GM21526 (cell line): ENCODE data around the gene SYNJ2.

Experiments
- ATAC-seq: cut with Tn5 transposase; IDR thresholded peaks from one replicate; pipeline ENCODE4 v1.9.1; 2021; ENCODE audit warnings: moderate library complexity; ENCODE audit not compliant: unreplicated experiment, low FRiP score

Gene SYNJ2

DNA sequence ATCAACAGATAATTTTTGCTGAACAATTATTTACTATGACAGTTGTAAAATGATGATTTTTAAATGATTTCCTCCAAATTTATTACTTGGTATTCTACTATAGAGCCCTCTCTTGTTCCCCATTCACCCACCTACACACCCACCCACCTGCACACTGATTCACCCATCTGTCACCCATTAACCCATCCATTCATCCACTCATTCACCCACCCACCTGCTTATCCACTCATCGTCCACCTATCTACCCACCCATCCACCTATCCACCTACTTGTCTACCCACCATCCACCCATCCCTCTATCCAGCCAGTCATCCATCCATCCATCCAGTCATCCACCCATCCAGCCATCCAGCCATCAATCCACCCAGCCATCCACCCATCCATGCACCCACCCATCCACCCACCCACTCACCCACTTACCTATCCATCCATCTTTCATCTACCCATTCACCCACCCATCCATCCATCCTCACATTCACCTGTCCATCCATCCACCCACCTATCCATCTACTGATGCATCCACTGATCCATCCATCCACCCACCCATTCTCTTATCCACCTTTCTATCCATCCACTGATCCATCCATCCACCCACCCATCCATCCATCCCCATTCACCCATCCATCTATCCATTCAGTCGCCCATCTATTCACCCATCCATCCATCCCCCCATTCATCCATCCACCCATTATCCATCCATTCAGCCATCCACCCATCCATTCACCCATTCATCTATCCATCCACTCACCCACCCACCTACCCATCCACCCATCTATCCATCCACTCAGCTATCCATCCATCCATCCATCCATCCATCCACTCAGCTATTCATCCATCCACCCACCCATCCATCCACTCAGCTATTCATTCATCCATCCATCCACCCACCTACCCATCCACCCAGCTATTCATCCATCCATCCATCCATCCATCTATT is 72.0 kb downstream of the SYNJ2 start:
- ATAC-seq = no peak

DNA sequence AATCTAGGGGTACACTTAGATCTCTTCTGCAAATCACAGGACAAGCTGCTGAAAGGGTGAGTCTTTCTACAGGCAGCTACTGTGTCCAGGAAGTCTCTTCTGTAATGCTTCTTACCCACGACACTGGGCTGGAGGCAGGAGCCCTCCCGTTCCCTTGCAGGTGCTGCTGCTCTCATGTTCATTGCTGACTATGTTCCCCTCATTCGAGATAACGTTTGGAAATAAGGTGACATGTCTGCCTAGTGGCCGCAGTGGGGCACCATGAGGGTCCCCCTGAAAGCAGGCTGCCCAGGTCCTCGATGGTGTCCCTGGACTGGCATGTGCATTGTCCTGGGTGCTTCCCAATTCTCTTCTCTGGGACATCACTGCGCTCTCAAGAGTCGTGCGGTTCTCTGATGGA is 74.7 kb downstream of the SYNJ2 start:
- ATAC-seq = no peak

DNA sequence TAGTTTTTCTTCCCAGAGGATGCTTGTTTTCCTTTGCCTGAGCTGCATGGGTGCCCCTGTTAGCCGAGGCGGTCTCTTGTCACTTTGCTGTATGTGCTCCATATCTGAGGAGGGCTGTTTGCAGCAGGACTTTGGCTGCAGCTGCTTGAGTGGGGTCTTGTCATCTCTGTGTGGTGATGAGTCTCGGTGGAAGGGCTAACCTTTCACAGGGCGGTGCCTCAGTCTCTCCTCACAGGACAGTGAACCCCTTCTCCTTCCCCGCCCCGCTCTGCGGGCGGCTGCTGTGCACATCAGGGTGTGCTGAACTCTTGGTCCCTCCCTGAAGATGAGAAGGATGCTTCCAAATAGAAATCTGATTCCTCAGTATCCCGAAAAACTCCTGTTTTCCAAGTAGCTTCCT is 75.1 kb downstream of the SYNJ2 start:
- ATAC-seq = no peak

DNA sequence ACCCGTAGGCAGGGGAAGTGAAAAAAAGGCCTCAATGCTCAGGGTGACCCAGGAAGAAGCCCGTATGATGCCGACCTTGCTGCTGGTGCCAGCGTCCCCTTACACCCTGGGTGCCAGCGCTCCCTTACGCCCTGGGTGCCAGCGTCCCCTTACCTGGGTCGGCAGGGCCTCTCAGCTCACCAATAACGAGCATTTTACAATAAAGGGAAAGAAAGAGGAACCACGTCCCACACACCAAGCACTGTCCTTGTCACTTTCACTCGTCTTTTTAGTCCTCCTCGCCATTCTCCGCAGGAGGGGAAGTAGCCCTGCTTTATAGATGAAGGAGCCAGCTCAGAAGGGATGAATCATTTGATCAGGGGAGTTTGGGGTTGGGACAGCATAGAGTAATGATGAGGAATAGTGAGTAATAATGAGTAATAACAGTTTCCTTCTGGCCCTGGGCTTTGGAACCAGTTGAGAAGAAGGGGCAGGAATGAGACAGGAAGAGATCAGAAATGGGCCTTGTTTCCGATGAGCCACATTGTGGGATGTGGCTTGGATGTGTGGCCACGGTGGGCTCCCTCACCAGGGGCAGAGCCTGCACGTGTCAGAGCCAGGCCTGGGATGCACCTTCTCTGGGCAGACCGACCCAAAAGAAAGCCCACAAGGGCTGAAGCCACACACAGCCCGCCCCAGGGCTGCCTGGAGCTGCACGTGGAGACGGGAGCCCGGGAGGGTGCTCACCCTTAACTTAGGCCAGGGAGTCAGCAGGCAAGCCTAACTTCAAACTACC is 75.7 kb downstream of the SYNJ2 start:
- ATAC-seq = no peak

DNA sequence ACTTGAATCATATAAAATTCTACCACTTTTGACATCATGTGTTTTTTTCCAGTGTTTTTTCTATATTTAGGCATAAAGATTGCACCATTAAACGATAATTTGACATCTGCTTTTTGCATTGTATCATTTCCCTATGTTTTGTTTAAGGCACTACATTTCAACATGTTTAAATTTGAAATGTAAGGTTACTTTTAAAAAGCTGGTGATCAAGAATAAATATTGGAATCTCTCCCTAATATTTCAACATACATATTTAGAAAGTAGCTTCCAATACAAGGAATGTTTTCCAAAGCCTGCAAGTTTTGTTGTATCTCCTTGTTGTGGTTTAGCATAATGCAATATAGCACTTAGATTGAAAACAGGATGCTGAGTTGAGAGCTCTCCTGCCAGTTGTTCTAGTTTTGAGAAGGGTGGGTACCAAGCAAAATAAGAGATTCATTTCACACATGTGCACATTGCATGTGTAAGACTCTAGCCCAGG is 76.5 kb downstream of the SYNJ2 start:
- no peak for ATAC-seq

DNA sequence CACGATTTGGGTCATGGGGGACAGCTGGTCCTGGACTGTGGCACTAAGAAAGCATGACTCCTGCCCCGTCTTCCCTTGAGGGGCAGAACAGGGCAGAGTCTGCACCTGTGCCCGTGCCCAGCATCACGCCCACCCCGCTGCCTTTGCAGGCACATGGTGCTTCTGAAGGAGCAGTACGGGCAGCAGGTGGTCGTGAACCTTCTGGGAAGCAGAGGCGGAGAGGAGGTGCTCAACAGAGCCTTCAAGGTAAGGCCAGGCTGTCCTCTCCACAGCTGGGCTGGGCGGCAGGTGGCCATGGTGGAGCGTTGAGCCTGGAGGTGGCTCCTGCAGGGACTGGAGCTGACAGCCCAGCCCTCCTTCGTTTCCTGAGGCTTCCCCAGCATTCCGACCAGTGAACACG is 77.4 kb downstream of the SYNJ2 start:
- no peak for ATAC-seq

DNA sequence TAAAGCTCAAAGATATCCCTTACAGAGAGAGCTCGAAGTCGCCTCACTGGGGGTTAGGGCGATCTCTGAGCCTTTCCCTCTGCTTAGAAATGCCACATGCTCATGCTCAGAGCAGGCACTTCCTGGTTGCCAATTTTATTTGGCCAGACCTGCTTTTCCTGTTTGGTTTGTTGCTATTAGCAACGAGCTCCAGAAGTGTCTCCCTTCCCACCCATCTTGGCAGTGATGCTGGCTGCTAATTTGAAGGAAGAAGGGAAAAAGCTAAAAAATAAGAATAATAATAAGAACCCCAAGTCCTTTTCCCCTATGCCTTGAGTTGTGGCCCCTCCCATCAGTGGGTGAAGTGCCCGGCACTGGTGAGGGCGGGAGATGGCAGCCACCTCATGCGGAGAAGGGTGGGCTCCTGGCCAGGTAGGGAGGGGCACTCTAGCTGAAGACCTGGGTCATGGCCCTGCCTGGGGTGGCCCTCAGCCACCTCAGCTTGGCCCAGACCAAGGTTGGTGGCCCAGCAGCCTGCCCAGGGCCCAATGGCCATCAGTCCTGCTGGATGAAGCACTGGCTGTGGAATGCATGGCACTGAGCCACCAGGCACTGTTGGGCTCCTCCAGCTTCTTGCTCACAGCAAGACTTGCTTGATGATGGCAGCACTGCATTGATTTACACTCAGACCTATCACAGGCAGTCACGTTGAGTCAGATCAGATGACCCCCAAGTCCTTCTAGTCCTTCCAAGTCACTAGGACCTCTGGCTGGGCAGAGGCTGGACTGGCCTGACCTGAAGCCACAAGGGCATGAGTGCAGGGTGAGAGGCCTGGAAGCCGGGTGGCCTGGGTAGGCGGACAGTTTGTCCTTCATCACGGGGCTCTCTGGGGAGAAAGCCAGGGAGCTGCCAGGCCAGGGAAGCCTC is 79.0 kb downstream of the SYNJ2 start:
- ATAC-seq = no peak

DNA sequence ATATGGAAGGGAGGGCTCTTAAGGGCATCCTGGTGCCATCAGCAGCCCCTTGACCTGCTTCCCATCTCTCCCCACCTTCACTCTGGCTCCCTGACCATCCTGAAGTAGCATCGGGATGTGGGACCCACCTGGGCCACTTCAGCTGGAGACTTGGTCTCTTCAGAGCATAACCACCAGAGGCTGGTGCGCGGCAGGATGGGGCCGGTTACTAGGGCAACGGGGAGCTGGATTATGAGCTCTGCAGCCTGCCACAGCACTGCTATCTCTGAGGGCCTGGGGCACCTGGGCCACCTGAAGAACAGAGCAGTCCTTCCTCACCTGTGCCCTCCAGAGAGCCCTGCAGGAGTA is 79.7 kb downstream of the SYNJ2 start:
- no peak for ATAC-seq

DNA sequence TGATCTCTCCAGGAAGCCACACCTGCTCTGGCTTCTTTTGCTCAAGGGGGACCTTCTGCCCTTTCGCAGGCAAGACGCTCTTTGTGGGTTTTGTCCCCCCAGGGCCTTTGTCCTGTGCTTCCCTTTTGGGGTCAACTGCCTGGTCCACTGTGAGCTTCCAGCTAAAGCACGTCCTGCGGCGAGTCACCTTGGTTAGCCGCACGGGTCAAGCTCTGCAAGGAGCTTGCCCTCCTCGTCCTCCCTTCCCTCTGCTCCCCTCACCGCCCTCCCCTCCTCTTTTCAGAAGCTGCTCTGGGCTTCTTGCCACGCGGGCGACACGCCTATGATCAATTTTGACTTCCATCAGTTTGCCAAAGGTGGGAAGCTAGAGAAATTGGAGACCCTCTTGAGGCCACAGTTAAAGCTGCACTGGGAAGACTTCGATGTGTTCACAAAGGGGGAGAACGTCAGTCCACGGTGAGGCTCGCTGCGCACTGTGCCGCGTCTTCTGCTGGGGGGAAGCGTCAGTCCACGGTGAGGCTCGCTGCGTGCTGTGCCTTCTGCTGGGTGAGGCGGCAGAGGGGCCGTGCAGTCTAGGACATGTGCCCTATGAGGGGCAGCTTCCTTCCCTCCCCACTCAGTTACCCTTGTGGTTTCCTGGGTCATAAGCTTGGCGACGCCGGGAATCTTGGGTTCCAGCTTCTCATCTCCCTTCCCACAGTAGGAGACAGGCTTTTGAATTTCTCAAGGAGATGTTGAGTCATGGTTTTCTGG is 80.2 kb downstream of the SYNJ2 start:
- no peak for ATAC-seq

DNA sequence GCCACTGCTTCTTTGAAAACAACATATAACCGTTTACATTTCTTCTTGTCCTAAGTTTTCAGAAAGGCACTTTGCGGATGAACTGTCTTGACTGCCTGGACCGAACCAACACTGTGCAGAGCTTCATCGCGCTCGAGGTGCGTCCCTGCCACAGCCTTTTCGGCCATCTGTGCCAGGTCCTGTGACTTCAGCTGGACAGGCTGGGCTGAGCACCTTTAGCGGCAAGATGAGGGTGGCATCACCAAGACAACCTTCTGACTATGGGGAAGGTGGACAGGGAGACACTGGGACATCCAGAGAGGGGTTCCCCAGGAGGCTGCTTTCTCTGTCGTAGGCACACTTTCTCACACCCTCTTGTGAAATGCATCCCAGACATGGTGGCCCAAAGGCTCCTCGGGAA is 82.1 kb downstream of the SYNJ2 start:
- ATAC-seq = no peak

DNA sequence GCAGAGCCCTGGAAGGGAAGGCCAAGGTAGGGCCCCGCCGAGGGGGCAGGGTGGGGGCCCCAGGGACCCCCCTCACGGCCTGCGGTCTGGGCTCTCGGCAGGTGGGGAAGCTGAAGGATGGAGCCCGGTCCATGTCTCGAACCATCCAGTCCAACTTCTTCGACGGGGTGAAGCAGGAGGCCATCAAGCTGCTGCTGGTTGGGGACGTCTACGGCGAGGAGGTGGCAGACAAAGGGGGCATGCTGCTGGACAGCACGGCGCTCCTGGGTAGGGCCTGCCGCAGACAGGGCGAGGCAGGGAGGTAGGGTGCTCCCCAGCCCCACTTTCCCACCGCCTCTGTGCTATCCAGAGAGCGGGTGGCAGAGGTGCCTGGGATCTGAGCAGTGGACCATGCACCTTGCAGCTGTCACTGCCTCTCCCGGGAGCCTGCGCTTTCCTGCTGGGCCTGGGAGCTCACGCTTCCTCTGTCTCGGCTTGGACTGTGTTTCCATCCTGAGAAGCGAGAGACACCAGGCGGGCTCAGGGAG is 83.1 kb downstream of the SYNJ2 start:
- ATAC-seq = no peak

DNA sequence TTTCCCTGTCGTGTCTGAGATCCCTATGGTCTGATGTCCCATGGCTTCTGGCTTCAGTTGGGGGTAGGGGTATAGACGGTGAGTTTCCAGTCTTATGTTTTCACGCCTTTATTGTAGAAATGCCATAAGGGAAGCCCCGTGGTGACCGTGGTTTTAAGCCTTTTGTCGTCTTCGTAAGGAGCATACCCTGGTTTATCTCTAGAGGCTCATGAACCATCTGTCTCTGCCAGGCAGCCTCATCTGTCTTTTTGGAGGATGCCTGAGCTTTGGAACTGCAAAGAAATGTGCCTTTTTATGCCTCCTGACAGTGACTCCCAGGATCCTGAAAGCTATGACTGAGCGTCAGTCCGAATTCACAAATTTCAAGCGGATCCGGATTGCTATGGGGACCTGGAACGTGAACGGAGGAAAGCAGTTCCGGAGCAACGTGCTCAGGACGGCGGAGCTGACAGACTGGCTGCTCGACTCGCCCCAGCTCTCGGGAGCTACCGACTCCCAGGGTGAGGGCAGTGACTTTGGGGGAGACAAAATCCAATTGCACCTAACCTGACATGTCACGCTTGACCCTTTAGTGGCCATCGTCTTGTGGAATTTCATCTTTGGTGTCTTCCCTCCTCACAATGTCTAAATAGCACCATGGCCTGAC is 84.6 kb downstream of the SYNJ2 start:
- ATAC-seq = no peak

DNA sequence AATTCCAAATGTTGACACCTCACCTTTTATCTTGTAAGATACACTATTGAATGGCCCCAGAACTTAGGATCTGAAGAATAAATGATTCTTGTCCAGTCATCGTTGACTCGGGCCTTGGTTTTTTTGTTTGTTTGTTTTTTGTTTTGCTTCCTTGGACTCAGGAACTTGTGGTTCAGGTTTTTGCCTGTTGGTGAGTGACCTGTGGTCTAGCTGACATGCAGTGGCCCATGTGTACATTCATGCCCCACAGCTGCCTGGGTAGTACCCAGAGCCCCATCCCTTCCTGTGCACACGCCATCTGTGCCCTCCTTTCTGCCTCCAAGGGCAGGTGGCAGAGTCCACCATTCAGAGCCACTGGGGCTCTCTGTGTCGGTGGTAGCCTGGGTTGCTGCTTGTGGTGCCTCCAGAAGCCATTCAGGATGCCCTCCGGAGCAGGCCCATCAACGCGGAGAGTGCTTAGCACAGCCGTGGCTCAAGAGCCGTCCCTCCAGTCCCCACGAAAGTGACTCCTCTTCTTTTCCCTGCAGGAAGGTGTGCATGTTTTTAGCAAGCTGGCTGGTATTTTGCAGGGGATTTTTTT is 85.9 kb downstream of the SYNJ2 start:
- no peak for ATAC-seq

DNA sequence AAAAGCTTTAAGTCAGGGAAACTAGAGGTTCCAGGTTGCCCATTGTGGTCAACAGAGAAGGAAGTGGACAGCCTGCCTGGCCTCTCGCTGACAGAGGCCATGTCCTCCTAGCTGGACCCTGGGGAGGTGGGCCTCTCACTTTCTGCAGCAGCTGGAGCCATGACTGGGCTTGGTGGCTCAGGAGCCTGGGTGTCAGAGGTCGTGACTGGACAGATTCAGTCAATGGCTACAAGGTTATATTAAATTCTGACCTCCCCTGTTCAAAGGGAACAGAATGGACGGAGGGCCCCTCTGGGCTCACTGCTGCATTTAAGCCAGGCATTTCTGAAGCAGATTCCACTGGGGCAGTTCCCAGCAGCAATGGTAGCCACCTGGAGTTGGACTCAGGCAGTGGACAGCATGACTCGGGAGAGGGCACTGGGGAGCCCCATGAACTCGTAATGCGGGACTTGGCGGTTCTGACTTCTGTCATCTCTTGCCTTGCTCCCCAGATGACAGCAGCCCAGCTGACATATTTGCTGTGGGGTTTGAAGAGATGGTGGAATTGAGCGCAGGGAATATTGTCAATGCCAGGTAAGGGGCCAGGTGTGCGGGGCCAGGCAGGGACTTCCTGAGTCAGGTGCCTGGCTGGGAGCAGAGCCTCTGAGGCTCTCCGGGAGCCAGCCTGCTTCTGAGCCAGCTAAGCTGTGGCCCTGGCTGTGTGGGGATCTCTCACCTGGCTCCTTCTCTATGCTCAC is 86.7 kb downstream of the SYNJ2 start:
- no peak for ATAC-seq

DNA sequence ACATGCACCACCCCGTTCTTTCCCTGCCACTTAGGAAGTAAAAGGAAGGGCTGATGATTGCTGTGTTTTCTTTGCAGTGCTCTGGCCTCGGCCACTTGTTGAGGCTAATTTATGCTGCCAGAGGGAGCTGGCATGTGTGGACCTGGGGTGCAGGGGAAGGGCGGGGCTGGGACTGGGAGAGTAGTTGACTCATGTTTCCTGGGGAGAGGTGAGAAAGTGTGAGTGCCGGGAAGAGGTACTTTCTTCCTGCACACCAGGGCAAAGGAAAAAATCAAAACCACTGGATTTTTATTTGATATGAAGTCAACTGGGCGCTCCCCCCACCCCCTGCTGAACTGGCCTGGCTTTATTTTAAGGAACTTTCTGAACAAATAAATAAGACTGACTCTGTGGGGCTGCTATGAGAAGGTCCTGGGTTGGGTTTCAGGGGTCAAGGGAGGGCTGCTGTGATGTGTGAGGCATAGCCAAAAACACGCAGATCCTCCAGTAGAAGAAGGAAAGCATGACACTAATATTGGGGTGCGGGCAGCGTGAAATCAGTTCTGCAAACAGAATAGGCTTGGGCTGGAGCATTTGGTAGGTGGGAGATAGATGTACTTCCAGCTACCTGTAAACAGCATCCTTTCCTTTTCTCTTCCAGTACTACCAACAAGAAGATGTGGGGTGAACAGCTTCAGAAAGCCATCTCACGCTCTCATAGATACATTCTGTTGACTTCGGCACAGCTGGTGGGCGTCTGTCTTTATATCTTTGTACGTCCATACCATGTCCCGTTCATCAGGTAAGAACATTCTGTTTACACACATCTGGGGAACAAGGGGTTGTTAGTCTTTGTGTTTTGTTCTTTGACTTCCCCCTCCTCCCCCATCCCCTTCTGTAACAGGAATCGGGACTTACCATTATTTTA is 87.5 kb downstream of the SYNJ2 start:
- ATAC-seq = no peak

DNA sequence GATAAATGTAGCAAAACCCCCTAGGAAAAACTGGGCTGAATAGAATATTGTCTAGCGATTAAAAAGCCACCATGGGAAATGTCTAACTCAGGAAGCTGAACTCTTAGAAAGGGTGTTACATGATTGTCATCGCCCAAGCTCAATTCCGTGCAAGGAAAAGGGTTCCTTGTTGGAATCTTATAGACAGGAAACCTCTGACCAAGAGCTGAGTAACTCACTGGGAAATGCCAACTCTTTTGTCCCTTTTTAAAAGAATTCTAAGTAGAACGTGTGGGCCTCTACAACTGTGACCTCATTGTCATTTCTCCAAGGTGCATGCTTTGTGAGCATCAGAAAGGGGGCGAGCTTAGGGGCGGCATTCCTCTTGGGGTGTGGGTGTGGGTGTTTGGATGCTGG is 88.1 kb downstream of the SYNJ2 start:
- ATAC-seq = no peak

DNA sequence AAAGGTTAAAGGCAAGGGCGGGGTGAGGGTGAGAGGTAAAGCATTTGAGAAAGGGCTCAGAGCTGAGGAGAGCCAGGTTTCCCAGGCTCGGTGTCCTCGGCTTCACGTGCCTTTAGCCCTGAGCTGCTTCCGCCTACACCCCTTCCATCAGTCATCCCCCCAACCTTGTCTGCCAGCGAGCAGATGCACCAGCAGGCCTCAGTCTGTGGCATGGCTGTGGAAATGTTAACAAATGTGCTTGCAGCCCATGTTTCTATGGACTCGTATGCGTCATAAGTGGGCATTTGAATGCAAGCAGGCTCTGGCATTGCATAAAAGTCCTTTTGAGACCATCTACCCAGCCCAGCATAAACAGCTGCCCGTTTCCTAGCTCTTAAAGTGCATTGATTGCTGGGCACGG is 88.8 kb downstream of the SYNJ2 start:
- ATAC-seq = no peak
